Sigmoid colon (tissue), 7 donors: ENCODE results near the gene UNC119. TPM values are rescaled to one million over a fixed set of nuclear protein-coding genes. Genes with fewer than 3 reads are reported as not detected.

ENCODE experiments used
- DNase-seq: peaks from one replicate; pipeline ENCODE4 v3.0.0-alpha.2; 2019
- H3K27ac ChIP-seq, 4 donors: fragments of 200-600 bp; sonication (generic); one replicate each; pipeline ENCODE4 v1.5.1; 2016 to 2019; ENCODE audit warnings: mild to moderate bottlenecking in 1 of 4
- H3K27me3 ChIP-seq, 3 donors: fragments of 200-600 bp; sonication (generic); one replicate each; pipeline ENCODE4 v1.5.1; 2019; ENCODE audit warnings: mild to moderate bottlenecking in 1 of 3
- H3K36me3 ChIP-seq, 4 donors: fragments of 200-600 bp; sonication (generic); one replicate each; pipeline ENCODE4 v1.5.1; 2016 to 2019
- H3K4me1 ChIP-seq, 4 donors: fragments of 200-600 bp; sonication (generic); one replicate each; pipeline ENCODE4 v1.5.1; 2017 to 2019
- H3K4me3 ChIP-seq, 4 donors: fragments of 200-600 bp; sonication (generic); one replicate each; pipeline ENCODE4 v1.5.1; 2017 to 2019; ENCODE audit warnings: mild to moderate bottlenecking in 2 of 4, moderate library complexity in 1 of 4
- H3K9me3 ChIP-seq, 4 donors: fragments of 200-600 bp in 3 of 4; sonication (generic) in 3 of 4; one replicate each; pipeline versions ENCODE4 v1.5.1 to v1.6.1; 2013 to 2019
- CTCF ChIP-seq, 4 experiments: fragments of 450-650 bp in 3 of 4; fragments of 200-600 bp in 1 of 4; IDR thresholded peaks; one replicate each; pipeline ENCODE4 v1.5.1; 2016 to 2019; ENCODE audit warnings: antibody characterized with exemption in 4 of 4, mild to moderate bottlenecking in 3 of 4, moderate library complexity in 2 of 4
- EP300 ChIP-seq, 4 donors: sonication (generic); formaldehyde crosslinking; IDR thresholded peaks; one replicate each; pipeline ENCODE4 v1.6.1; 2017; ENCODE audit warnings: antibody characterized with exemption in 4 of 4
- POLR2A ChIP-seq, 2 donors: fragments of 450-650 bp; IDR thresholded peaks; one replicate each; pipeline ENCODE4 v1.6.1; 2016; ENCODE audit warnings: antibody characterized with exemption in 2 of 2, mild to moderate bottlenecking in 2 of 2, moderate library complexity in 2 of 2
- POLR2AphosphoS5 ChIP-seq, 4 donors: sonication (generic); formaldehyde crosslinking; IDR thresholded peaks; one replicate each; pipeline ENCODE4 v1.6.1; 2017; ENCODE audit warnings: antibody characterized with exemption in 4 of 4
- WGBS, 2 donors: extraction: QIAGEN DNeasy Blood & Tissue Kit; methylation state at CpG; one replicate each; pipeline ENCODE4 v1.1.7; 2013; 5-methylcytosine and 5-hydroxymethylcytosine counted together
- intact Hi-C: fragments of 100-400 bp; cut with DNase I; formaldehyde crosslinking; loops from one replicate; pipeline ENCODE4 v1.15.1; 2023
- polyA plus RNA-seq, 3 donors: library from polyadenylated mRNA; stranded (reverse); fragments of 200-250 nt; gene quantifications; one replicate each; pipeline ENCODE4 v1.2.3, GENCODE V29; 2013
- total RNA-seq, 4 donors: library from RNA; depleted of rRNA; stranded (reverse); fragments of >200 nt; gene quantifications; one replicate each; pipeline ENCODE4 v1.1.0, GENCODE V29; 2016
- donor health status: healthy with polysubstance abuse.
- donor health status: Bipolar disorder and iron deficiency.
- donor health status: healthy.

UNC119 gene
- total and polyA plus RNA-seq, 7 donors, result 20.7 to 35.8 (median 24.3) TPM

- Histone ChIP-seq H3K36me3 (peaks cover 0 to 3% (median 0%) of the 10 kb centered on the region in 4 donors), H3K27ac (no peak overlapping the region), H3K9me3 (no peaks in the 10 kb centered on the region), H3K27me3 (no peaks in the 10 kb centered on the region), H3K4me3 (no peak overlapping the region), H3K4me1 (peaks cover 0 to 8% (median 7%) of the 10 kb centered on the region in 4 donors)
- no peak for DNase-seq
- intact Hi-C loops, result no loop called here
- TF ChIP-seq EP300 (IDR thresholded peaks at IDR 0.05) (no peak), CTCF (IDR thresholded peaks at IDR 0.05) (no peak), POLR2A (IDR thresholded peaks at IDR 0.05) (no peak), POLR2AphosphoS5 (IDR thresholded peaks at IDR 0.05) (no peak)
- 99 to 100% methylated on average over 3 of the region's 3 CpGs for WGBS, 2 donors
These were observed 28.5 kb upstream of the UNC119 start for GRCh38 chr17:28580959-28581358.

- Histone ChIP-seq H3K36me3 (peaks cover 0 to 3% (median 0%) of the 10 kb centered on the region in 4 donors), H3K4me1 (peaks cover 0 to 8% (median 7%) of the 10 kb centered on the region in 4 donors), H3K27ac (no peak overlapping the region), H3K9me3 (no peaks in the 10 kb centered on the region), H3K27me3 (no peaks in the 10 kb centered on the region), H3K4me3 (no peak overlapping the region)
- intact Hi-C loops, result no loop called here
- 82 to 92% methylated on average over 4 of the region's 4 CpGs for WGBS, 2 donors
- no peak for DNase-seq
- no peak for TF ChIP-seq POLR2A (IDR thresholded peaks at IDR 0.05)
- TF ChIP-seq EP300 (IDR thresholded peaks at IDR 0.05), result no peak
- TF ChIP-seq CTCF (IDR thresholded peaks at IDR 0.05), result no peak
- TF ChIP-seq POLR2AphosphoS5 (IDR thresholded peaks at IDR 0.05), result no peak
These were observed 27.1 kb upstream of the UNC119 start for GRCh38 chr17:28579526-28579925.

- no peak overlapping the region for H3K4me3 ChIP-seq
- H3K27me3 ChIP-seq, result no peaks in the 10 kb centered on the region
- intact Hi-C loops, result no loop called here
- H3K9me3 ChIP-seq, result no peaks in the 10 kb centered on the region
- peaks cover 0 to 8% (median 7%) of the 10 kb centered on the region in 4 donors for H3K4me1 ChIP-seq
- no peak for TF ChIP-seq POLR2A (IDR thresholded peaks at IDR 0.05)
- TF ChIP-seq CTCF (IDR thresholded peaks at IDR 0.05), result no peak
- TF ChIP-seq EP300 (IDR thresholded peaks at IDR 0.05), result no peak
- H3K27ac ChIP-seq, result no peak overlapping the region
- H3K36me3 ChIP-seq, result peaks cover 0 to 3% (median 0%) of the 10 kb centered on the region in 4 donors
- 97 to 99% methylated on average over 8 of the region's 8 CpGs for WGBS, 2 donors
- no peak for DNase-seq
These were observed 26.1 kb upstream of the UNC119 start for GRCh38 chr17:28578246-28579195.

- H3K4me1 ChIP-seq, result peaks cover 0 to 12% (median 10%) of the 10 kb centered on the region in 4 donors
- no peaks in the 10 kb centered on the region for H3K9me3 ChIP-seq
- peak overlapping the region in 1 of 4 donors; percentile 34 for H3K4me3 ChIP-seq
- TF ChIP-seq EP300 (IDR thresholded peaks at IDR 0.05) (no peak), CTCF (IDR thresholded peaks at IDR 0.05) (no peak), POLR2AphosphoS5 (IDR thresholded peaks at IDR 0.05) (no peak), POLR2A (IDR thresholded peaks at IDR 0.05) (no peak)
- DNase-seq, result no peak
- H3K36me3 ChIP-seq, result peaks cover 0 to 1% (median 0%) of the 10 kb centered on the region in 4 donors
- 98% methylated on average over 3 of the region's 3 CpGs for WGBS, 2 donors
- peak overlapping the region in 2 of 4 donors; percentile 29 to 35 for H3K27ac ChIP-seq
- no peaks in the 10 kb centered on the region for H3K27me3 ChIP-seq
- intact Hi-C loops, result no loop called here
These were observed 25.0 kb upstream of the UNC119 start for GRCh38 chr17:28577466-28577824.
